ENCODE data around the gene SETD5. TPM values are rescaled to one million over a fixed set of nuclear protein-coding genes. Genes with fewer than 3 reads are reported as not detected.

SETD5 gene
- total RNA-seq, 1 experiment from 2014 or later, result 74.9 TPM

DNA sequence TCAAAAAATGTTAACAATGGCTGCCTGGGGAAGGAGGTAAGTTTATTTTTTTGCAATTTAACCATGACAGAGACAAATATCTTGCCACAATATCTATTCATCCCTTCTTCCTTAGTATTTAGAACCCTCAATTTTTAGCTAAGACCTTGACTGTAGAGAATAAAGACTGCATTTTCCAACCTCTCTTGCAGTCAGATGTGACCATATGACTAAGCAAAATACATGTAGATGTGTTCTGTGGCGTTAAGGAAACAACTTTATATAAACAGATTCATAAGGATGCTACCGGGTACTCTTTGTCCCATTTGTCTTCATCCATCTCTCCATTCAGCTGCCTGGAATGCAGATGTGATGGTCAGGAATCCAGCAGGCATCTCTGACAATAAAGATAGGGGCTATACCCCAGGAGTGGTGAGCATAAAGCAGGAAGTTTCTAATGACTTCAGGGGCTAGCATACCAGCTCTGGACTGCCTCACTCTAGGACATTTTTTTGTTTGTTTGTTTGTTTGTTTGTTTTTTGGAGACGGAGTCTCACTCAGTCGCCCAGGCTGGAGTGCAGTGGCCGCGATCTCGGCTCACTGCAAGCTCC is 115.1 kb downstream of the SETD5 start:
- H3K27me3 ChIP-seq (ENCODE audit: low read length), result peaks cover 23% of the 10 kb centered on the region
- H2AFZ ChIP-seq (ENCODE audit: low read length), result peak overlapping the region; percentile 53; the same call in 1 of the 2 replicates
- no peak for DNase-seq
- H3K9me3 ChIP-seq (ENCODE audit: low read length), result no peaks in the 10 kb centered on the region
- no peaks in the 10 kb centered on the region for H3K9me2 ChIP-seq (replicated peaks; ENCODE audit: low read length)
- no peaks in the 10 kb centered on the region for H3K79me2 ChIP-seq (ENCODE audit: low read length)
- TF ChIP-seq, protein P1, sequence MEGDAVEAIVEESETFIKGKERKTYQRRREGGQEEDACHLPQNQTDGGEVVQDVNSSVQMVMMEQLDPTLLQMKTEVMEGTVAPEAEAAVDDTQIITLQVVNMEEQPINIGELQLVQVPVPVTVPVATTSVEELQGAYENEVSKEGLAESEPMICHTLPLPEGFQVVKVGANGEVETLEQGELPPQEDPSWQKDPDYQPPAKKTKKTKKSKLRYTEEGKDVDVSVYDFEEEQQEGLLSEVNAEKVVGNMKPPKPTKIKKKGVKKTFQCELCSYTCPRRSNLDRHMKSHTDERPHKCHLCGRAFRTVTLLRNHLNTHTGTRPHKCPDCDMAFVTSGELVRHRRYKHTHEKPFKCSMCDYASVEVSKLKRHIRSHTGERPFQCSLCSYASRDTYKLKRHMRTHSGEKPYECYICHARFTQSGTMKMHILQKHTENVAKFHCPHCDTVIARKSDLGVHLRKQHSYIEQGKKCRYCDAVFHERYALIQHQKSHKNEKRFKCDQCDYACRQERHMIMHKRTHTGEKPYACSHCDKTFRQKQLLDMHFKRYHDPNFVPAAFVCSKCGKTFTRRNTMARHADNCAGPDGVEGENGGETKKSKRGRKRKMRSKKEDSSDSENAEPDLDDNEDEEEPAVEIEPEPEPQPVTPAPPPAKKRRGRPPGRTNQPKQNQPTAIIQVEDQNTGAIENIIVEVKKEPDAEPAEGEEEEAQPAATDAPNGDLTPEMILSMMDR (conservative IDR thresholded peaks at IDR 0.05; ENCODE audit: low read depth, low read length), result no peak
- TF ChIP-seq EZH2phosphoT487 (IDR thresholded peaks at IDR 0.05; ENCODE audit: borderline replicate concordance, low read length) (no peak), EZH2 (IDR thresholded peaks at IDR 0.05; ENCODE audit: low read length, unreplicated experiment) (no peak)
- H3K4me3 ChIP-seq (ENCODE audit: low read length), result no peak overlapping the region
- H3K36me3 ChIP-seq (ENCODE audit: low read depth, low read length), result no peaks in the 10 kb centered on the region
- no peaks in the 10 kb centered on the region for H4K20me1 ChIP-seq (ENCODE audit: low read length)
- H3F3A ChIP-seq (ENCODE audit: low read length, unreplicated experiment), result no peaks in the 10 kb centered on the region
- intact Hi-C loops (cut with micrococcal nuclease), result no loop called here
- ATAC-seq, result no peak
- CTCF ChIA-PET, result no interaction called here
- POLR2A ChIA-PET (ENCODE audit: unreplicated experiment), result no interaction called here
- H3K4me1 ChIP-seq (ENCODE audit: insufficient read depth, low read length), result no peaks in the 10 kb centered on the region
- H3K4me2 ChIP-seq (ENCODE audit: low read length), result no peak overlapping the region
- no peak overlapping the region for H3K9ac ChIP-seq (ENCODE audit: low read length)
- BruUV-seq (replicated peaks), result no TSS peak
- no peak overlapping the region for H3K27ac ChIP-seq (ENCODE audit: low read length)

DNA sequence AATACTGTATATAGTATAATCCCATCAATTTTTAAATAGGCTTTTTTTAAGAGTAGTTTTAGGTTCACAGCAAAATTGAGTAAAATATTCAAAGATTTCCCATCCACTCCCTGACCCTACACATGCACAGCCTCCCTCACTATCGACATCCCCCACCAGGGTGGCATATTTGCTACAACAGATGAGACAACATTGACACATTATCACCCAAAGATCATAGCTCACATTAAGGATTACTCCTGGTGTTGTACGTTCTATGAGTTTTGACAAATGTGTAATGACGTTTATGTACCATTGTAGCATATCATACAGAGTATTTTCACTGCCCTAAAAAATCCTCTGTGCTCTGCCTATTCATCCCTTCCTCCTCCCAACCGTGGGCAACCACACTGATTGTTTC is 116.9 kb downstream of the SETD5 start:
- DNase-seq (no peak), ATAC-seq (no peak)
- BruUV-seq (replicated peaks), result no TSS peak
- TF ChIP-seq EZH2phosphoT487 (IDR thresholded peaks at IDR 0.05; ENCODE audit: borderline replicate concordance, low read length) (no peak), EZH2 (IDR thresholded peaks at IDR 0.05; ENCODE audit: low read length, unreplicated experiment) (no peak)
- TF ChIP-seq, protein P1 (conservative IDR thresholded peaks at IDR 0.05; ENCODE audit: low read depth, low read length), result no peak
- H3K9me2 ChIP-seq (replicated peaks; ENCODE audit: low read length), result no peaks in the 10 kb centered on the region
- H3K4me2 ChIP-seq (ENCODE audit: low read length), result no peak overlapping the region
- no peaks in the 10 kb centered on the region for H4K20me1 ChIP-seq (ENCODE audit: low read length)
- H3K4me3 ChIP-seq (ENCODE audit: low read length), result no peak overlapping the region
- CTCF ChIA-PET, result no interaction called here
- peaks cover 15% of the 10 kb centered on the region for H3K27me3 ChIP-seq (ENCODE audit: low read length)
- H3K27ac ChIP-seq (ENCODE audit: low read length), result no peak overlapping the region
- no peaks in the 10 kb centered on the region for H3F3A ChIP-seq (ENCODE audit: low read length, unreplicated experiment)
- no peaks in the 10 kb centered on the region for H3K36me3 ChIP-seq (ENCODE audit: low read depth, low read length)
- H3K79me2 ChIP-seq (ENCODE audit: low read length), result no peaks in the 10 kb centered on the region
- intact Hi-C loops (cut with micrococcal nuclease), result no loop called here
- no peaks in the 10 kb centered on the region for H3K9me3 ChIP-seq (ENCODE audit: low read length)
- H3K4me1 ChIP-seq (ENCODE audit: insufficient read depth, low read length), result no peaks in the 10 kb centered on the region
- H2AFZ ChIP-seq (ENCODE audit: low read length), result no peak overlapping the region
- H3K9ac ChIP-seq (ENCODE audit: low read length), result no peak overlapping the region
- POLR2A ChIA-PET (ENCODE audit: unreplicated experiment), result no interaction called here

DNA sequence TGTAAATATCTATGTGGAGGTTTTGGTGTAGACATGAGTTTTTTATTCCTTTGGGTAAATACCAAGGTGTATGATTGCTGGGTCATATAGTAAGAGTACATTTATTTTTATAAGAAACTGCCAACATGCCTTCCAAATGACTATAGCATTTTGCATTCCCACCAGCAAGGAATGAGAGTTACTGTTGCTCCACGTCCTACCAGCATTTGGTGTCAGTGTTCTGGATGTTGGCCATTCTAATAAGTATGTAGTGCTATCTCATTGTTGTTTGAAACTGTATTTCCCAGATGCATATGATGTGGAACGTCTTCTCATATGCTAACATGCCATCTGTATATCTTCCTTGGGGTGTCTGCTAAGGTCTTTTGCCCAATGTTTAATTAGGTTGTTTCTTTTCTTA is 117.5 kb downstream of the SETD5 start:
- CTCF ChIA-PET, result no interaction called here
- H3K4me2 ChIP-seq (ENCODE audit: low read length), result no peak overlapping the region
- no peak for TF ChIP-seq EZH2 (IDR thresholded peaks at IDR 0.05; ENCODE audit: low read length, unreplicated experiment)
- TF ChIP-seq, protein P1 (conservative IDR thresholded peaks at IDR 0.05; ENCODE audit: low read depth, low read length), result no peak
- no peak for TF ChIP-seq EZH2phosphoT487 (IDR thresholded peaks at IDR 0.05; ENCODE audit: borderline replicate concordance, low read length)
- POLR2A ChIA-PET (ENCODE audit: unreplicated experiment), result no interaction called here
- H3K36me3 ChIP-seq (ENCODE audit: low read depth, low read length), result no peaks in the 10 kb centered on the region
- H3K9me2 ChIP-seq (replicated peaks; ENCODE audit: low read length), result no peaks in the 10 kb centered on the region
- ATAC-seq (no peak), DNase-seq (no peak)
- no peak overlapping the region for H3K27ac ChIP-seq (ENCODE audit: low read length)
- H3K4me1 ChIP-seq (ENCODE audit: insufficient read depth, low read length), result no peaks in the 10 kb centered on the region
- no peaks in the 10 kb centered on the region for H3K9me3 ChIP-seq (ENCODE audit: low read length)
- BruUV-seq (replicated peaks), result no TSS peak
- H3K79me2 ChIP-seq (ENCODE audit: low read length), result no peaks in the 10 kb centered on the region
- 0 out of 2 replicates have a peak, but pooled peaks cover 9% of the 10 kb centered on the region for H3K27me3 ChIP-seq (ENCODE audit: low read length)
- intact Hi-C loops (cut with micrococcal nuclease), result no loop called here
- no peaks in the 10 kb centered on the region for H3F3A ChIP-seq (ENCODE audit: low read length, unreplicated experiment)
- no peak overlapping the region for H2AFZ ChIP-seq (ENCODE audit: low read length)
- H3K9ac ChIP-seq (ENCODE audit: low read length), result no peak overlapping the region
- no peak overlapping the region for H3K4me3 ChIP-seq (ENCODE audit: low read length)
- H4K20me1 ChIP-seq (ENCODE audit: low read length), result no peaks in the 10 kb centered on the region

All from PC-3 (cell line).